22Rv1 (cell line): Measurements from ENCODE around the gene ZBTB44.

Experiments used
- CTCF ChIP-seq: fragments of 450-650 bp; IDR thresholded peaks from 2 replicates; pipeline ENCODE4 v1.5.1; 2017; ENCODE audit warnings: mild to moderate bottlenecking
- ZFX ChIP-seq: fragments of 450-650 bp; IDR thresholded peaks from 2 replicates; pipeline ENCODE4 v1.6.1; 2017; ENCODE audit warnings: antibody characterized with exemption, borderline replicate concordance

DNA sequence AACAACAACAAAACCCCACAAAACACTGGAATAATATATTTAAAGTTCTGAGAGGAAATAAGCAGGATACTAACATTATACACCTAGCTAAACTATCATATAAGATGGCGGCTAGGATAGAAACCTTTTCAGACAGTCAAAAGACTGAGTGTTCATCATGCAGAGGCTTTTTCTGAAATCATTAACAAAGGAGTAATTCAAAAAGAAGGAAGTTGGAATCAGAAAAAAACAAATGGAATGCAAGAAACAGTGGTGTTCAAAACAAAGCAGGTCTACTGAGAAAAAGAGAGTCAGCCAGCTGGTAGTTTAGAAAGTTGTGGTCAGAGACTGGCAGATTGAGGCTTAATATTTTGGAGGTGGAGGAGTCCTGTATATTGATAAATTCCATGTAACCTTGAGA is 30.1 kb upstream of the ZBTB44 start:
- TF ChIP-seq CTCF (no peak), ZFX (no peak)
